Islet precursor cell (in vitro differentiated cells): ENCODE results near the gene C2orf42.
A peak's percentile ranks its signal among the peaks of the same experiment; 100 is the strongest.
"Not testable (repeated sequence)": the region's sequence is repeated elsewhere in the genome, so short reads cannot be mapped to it uniquely, and the experiment has no call there.

ENCODE experiments used
- DNase-seq: peaks from one replicate; pipeline ENCODE4 v3.0.0-alpha.2; 2018

The C2orf42 gene

GRCh38 chr2:70190418-70191243 lies at the start of gene C2orf42:
C2orf42 (minus strand) TSS chr2:70191019; CDS start chr2:70181985, 9,034 bp downstream.
- DNase-seq = peak; percentile 99

- no peak for DNase-seq
These were observed 49.8 kb upstream of the C2orf42 start for GRCh38 chr2:70240599-70240998.

- no peak for DNase-seq
These were observed 43.1 kb upstream of the C2orf42 start for GRCh38 chr2:70233926-70234325.

GRCh38 chr2:70226781-70227180 lies 36.0 kb upstream of the C2orf42 start:
- DNase-seq = no peak

GRCh38 chr2:70223305-70223704 lies 32.5 kb upstream of the C2orf42 start:
- DNase-seq = not testable (repeated sequence)

- DNase-seq = no peak
These were observed 24.2 kb upstream of the C2orf42 start for GRCh38 chr2:70214953-70215549.

GRCh38 chr2:70214365-70214764 lies 23.5 kb upstream of the C2orf42 start:
- DNase-seq = no peak

- DNase-seq = no peak
These were observed 21.6 kb upstream of the C2orf42 start for GRCh38 chr2:70212298-70212932.

- no peak for DNase-seq
These were observed 20.8 kb upstream of the C2orf42 start for GRCh38 chr2:70211595-70211994.

GRCh38 chr2:70204452-70204851 lies 13.6 kb upstream of the C2orf42 start:
- DNase-seq = no peak

GRCh38 chr2:70203086-70203485 lies 12.3 kb upstream of the C2orf42 start:
- DNase-seq = no peak

- no peak for DNase-seq
These were observed 11.5 kb upstream of the C2orf42 start for GRCh38 chr2:70202236-70202806.

GRCh38 chr2:70201831-70202230 lies 11.0 kb upstream of the C2orf42 start:
- DNase-seq = no peak

- no peak for DNase-seq
These were observed 10.5 kb upstream of the C2orf42 start for GRCh38 chr2:70201225-70201768.

GRCh38 chr2:70199320-70199864 lies 8.6 kb upstream of the C2orf42 start:
- no peak for DNase-seq

- DNase-seq = no peak
These were observed 1.7 kb upstream of the C2orf42 start for GRCh38 chr2:70192516-70192915.

GRCh38 chr2:70191244-70191735 lies 471 bp upstream of the C2orf42 start:
- no peak for DNase-seq

- no peak for DNase-seq
These were observed 2.4 kb downstream of the C2orf42 start for GRCh38 chr2:70188460-70188859.

GRCh38 chr2:70187170-70187569 lies 3.6 kb downstream of the C2orf42 start:
- DNase-seq = not testable (repeated sequence)

GRCh38 chr2:70182689-70183088 lies 8.1 kb downstream of the C2orf42 start:
- DNase-seq = no peak

- DNase-seq = no peak
These were observed 9.4 kb downstream of the C2orf42 start for GRCh38 chr2:70181363-70181956.

- no peak for DNase-seq
These were observed 17.3 kb downstream of the C2orf42 start for GRCh38 chr2:70173520-70173919.
